PC-3 (cell line): ENCODE results near the gene CPB2. TPM values are rescaled to one million over a fixed set of nuclear protein-coding genes. Genes with fewer than 3 reads are reported as not detected.
A peak's percentile ranks its signal among the peaks of the same experiment; 100 is the strongest.

Source experiments
- ATAC-seq: fragments of 200-7000 bp; cut with Tn5 transposase; 2 replicates; pipeline ENCODE4 v1.9.1; 2020; ENCODE audit warnings: mild to moderate bottlenecking, moderate library complexity
- BruUV-seq: library from RNA; stranded (reverse); fragments of 400-500 nt; replicated peaks from 2 replicates; lab custom pipeline; 2021; lab: Mats Ljungman, UMichigan
- CTCF ChIA-PET: fragments of 300-600 bp; sonication (Branson Sonifier 250); formaldehyde crosslinking; loops from one replicate; lab custom pipeline; 2022; ENCODE audit warnings: antibody characterized with exemption; lab: Charles Lee
- POLR2A ChIA-PET: fragments of 300-600 bp; sonication (Branson Sonifier 250); formaldehyde crosslinking; loops from one replicate; lab custom pipeline; 2022; ENCODE audit warnings: antibody characterized with exemption; ENCODE audit not compliant: unreplicated experiment; lab: Charles Lee
- DNase-seq: peaks from one replicate; pipeline ENCODE4 v3.0.0-alpha.2; 2015
- H2AFZ ChIP-seq: fragments of 300-600 bp; sonication (generic); 2 replicates; pipeline ENCODE4 v1.6.0; 2016; ENCODE audit warnings: antibody characterized with exemption, low read length
- H3F3A ChIP-seq: fragments of 300-600 bp; sonication (generic); one replicate; pipeline ENCODE4 v1.6.0; 2017; ENCODE audit warnings: antibody characterized with exemption, low read length, control low read depth, mild to moderate bottlenecking; ENCODE audit not compliant: unreplicated experiment
- H3K27ac ChIP-seq: fragments of 300-600 bp; sonication (generic); 2 replicates; pipeline ENCODE4 v1.5.1; 2016; ENCODE audit warnings: mild to moderate bottlenecking, low read length
- H3K27me3 ChIP-seq: fragments of 300-600 bp; sonication (generic); 2 replicates; pipeline ENCODE4 v1.6.1; 2016; ENCODE audit warnings: low read length, mixed read lengths
- H3K36me3 ChIP-seq: fragments of 300-600 bp; sonication (generic); 2 replicates; pipeline ENCODE4 v1.6.1; 2016; ENCODE audit warnings: low read depth, mixed run types, low read length, mixed read lengths
- H3K4me1 ChIP-seq: fragments of 300-600 bp; sonication (generic); 2 replicates; pipeline ENCODE4 v1.5.1; 2016; ENCODE audit warnings: low read length; ENCODE audit not compliant: insufficient read depth
- H3K4me2 ChIP-seq: fragments of 300-600 bp; sonication (generic); 2 replicates; pipeline ENCODE4 v1.6.0; 2016; ENCODE audit warnings: low read length
- H3K4me3 ChIP-seq: fragments of 300-600 bp; sonication (generic); 2 replicates; pipeline ENCODE4 v1.5.1; 2016; ENCODE audit warnings: mild to moderate bottlenecking, low read length, mixed read lengths
- H3K79me2 ChIP-seq: fragments of 300-600 bp; sonication (generic); 2 replicates; pipeline ENCODE4 v1.6.1; 2017; ENCODE audit warnings: low read length, mixed read lengths
- H3K9ac ChIP-seq: fragments of 300-600 bp; sonication (generic); 2 replicates; pipeline ENCODE4 v1.6.0; 2016; ENCODE audit warnings: mild to moderate bottlenecking, low read length
- H3K9me2 ChIP-seq: fragments of 300-600 bp; sonication (generic); replicated peaks from 2 replicates; pipeline ENCODE4 v1.6.1; 2016; ENCODE audit warnings: mixed run types, low read length, mixed read lengths
- H3K9me3 ChIP-seq: fragments of 300-600 bp; sonication (generic); 2 replicates; pipeline ENCODE4 v1.6.1; 2016; ENCODE audit warnings: low read length, mixed read lengths
- H4K20me1 ChIP-seq: fragments of 300-600 bp; sonication (generic); 2 replicates; pipeline ENCODE4 v1.6.1; 2016; ENCODE audit warnings: low read length, mixed read lengths
- CTCF ChIP-seq: fragments of 300-600 bp; sonication (generic); conservative IDR thresholded peaks from 2 replicates; pipeline ENCODE4 v1.5.1; 2017; ENCODE audit warnings: antibody characterized with exemption, low read depth, mild to moderate bottlenecking, low read length
- EZH2 ChIP-seq: fragments of 300-600 bp; sonication (generic); IDR thresholded peaks from one replicate; pipeline ENCODE4 v1.6.1; 2017; ENCODE audit warnings: antibody characterized with exemption, mild to moderate bottlenecking, low read length; ENCODE audit not compliant: unreplicated experiment
- EZH2phosphoT487 ChIP-seq: fragments of 300-600 bp; sonication (generic); IDR thresholded peaks from 2 replicates; pipeline ENCODE4 v1.6.1; 2018; ENCODE audit warnings: mild to moderate bottlenecking, antibody characterized with exemption, low read length, borderline replicate concordance
- intact Hi-C: fragments of 100-400 bp; cut with micrococcal nuclease; formaldehyde crosslinking; loops from 2 replicates; pipeline ENCODE4 v1.9.0; 2023
- total RNA-seq: library from RNA; depleted of rRNA; stranded (reverse); fragments of >200 nt; gene quantifications from 2 replicates; pipeline ENCODE4 v1.2.3, GENCODE V29; 2014

The CPB2 gene
- total RNA-seq, 1 experiment from 2014 or later = not detected

GRCh38 chr13:46057256-46058015, 47.4 kb downstream of the CPB2 start:
- Histone ChIP-seq H3K27ac (no peak overlapping the region), H3K4me3 (no peak overlapping the region), H3K27me3 (no peaks in the 10 kb centered on the region), H4K20me1 (no peaks in the 10 kb centered on the region), H3F3A (no peaks in the 10 kb centered on the region), H3K4me2 (no peak overlapping the region), H3K36me3 (no peaks in the 10 kb centered on the region), H2AFZ (no peak overlapping the region), H3K4me1 (peaks cover 8% of the 10 kb centered on the region; the same call in 1 of the 2 replicates), H3K9me2 (no peaks in the 10 kb centered on the region), H3K79me2 (peaks cover under 1% of the 10 kb centered on the region), H3K9ac (no peak overlapping the region), H3K9me3 (no peaks in the 10 kb centered on the region)
- ChIA-PET POLR2A (interaction anchor here (0.5 kb wide), 1 partner anchor 104 kb away, joined by 4 read pairs; no protein-coding TSS in a partner anchor), CTCF (no interaction called here)
- no peak for DNase-seq
- intact Hi-C loops = no loop called here
- no peak for TF ChIP-seq EZH2
- no peak for TF ChIP-seq EZH2phosphoT487
- no peak for TF ChIP-seq CTCF
- no TSS peak for BruUV-seq
- no peak for ATAC-seq

GRCh38 chr13:46053162-46054012, 51.4 kb downstream of the CPB2 start:
- TF ChIP-seq EZH2phosphoT487 = no peak
- TF ChIP-seq CTCF = no peak
- no peak for TF ChIP-seq EZH2
- BruUV-seq = TSS peak; percentile 83
- Histone ChIP-seq H3K4me2 (peak overlapping the region; percentile 79), H3F3A (no peaks in the 10 kb centered on the region), H3K4me3 (peak overlapping the region; percentile 98), H3K27ac (no peak overlapping the region), H3K4me1 (peaks cover 18% of the 10 kb centered on the region; the same call in 1 of the 2 replicates), H3K9me2 (no peaks in the 10 kb centered on the region), H3K27me3 (no peaks in the 10 kb centered on the region), H3K79me2 (peaks cover 41% of the 10 kb centered on the region), H3K36me3 (no peaks in the 10 kb centered on the region), H3K9me3 (no peaks in the 10 kb centered on the region), H2AFZ (peak overlapping the region; percentile 97), H3K9ac (peak overlapping the region; percentile 93), H4K20me1 (peaks cover 10% of the 10 kb centered on the region; the same call in 1 of the 2 replicates)
- no peak for DNase-seq
- intact Hi-C loops = loop anchor here (5.0 kb wide), 1 partner anchor 74 kb away; no protein-coding TSS in a partner anchor
- CTCF ChIA-PET = no interaction called here
- ATAC-seq = no peak
- POLR2A ChIA-PET = interaction anchor here (0.6 kb wide), 1 partner anchor 126 kb away, joined by 3 read pairs; no protein-coding TSS in a partner anchor
